IPS-NIHi7 (cell line): ENCODE results near the gene NUAK1.
"Not testable (repeated sequence)": the region's sequence is repeated elsewhere in the genome, so short reads cannot be mapped to it uniquely, and the experiment has no call there.

Experiments
- DNase-seq: peaks from one replicate; pipeline ENCODE4 v3.0.0; 2012; ENCODE audit warnings: mixed read lengths; ENCODE audit errors: extremely low spot score

Gene NUAK1

GRCh38 chr12:106146987-106147386 lies 8.2 kb upstream of the NUAK1 start:
- no peak for DNase-seq

- no peak for DNase-seq
These were observed 7.0 kb upstream of the NUAK1 start for GRCh38 chr12:106145539-106146447.

- no peak for DNase-seq
These were observed 6.1 kb upstream of the NUAK1 start for GRCh38 chr12:106144847-106145246.

- DNase-seq, result no peak
These were observed 4.0 kb upstream of the NUAK1 start for GRCh38 chr12:106142591-106143261.

- DNase-seq, result not testable (repeated sequence)
These were observed 3.2 kb upstream of the NUAK1 start for GRCh38 chr12:106141920-106142319.

GRCh38 chr12:106141452-106141851 lies 2.7 kb upstream of the NUAK1 start:
- DNase-seq, result no peak

- no peak for DNase-seq
These were observed 2.2 kb upstream of the NUAK1 start for GRCh38 chr12:106141003-106141402.

GRCh38 chr12:106140223-106140986 lies 1.7 kb upstream of the NUAK1 start:
- no peak for DNase-seq

GRCh38 chr12:106139422-106140171 lies 843 bp upstream of the NUAK1 start:
- DNase-seq, result peak; percentile 84

GRCh38 chr12:106138357-106138632 lies 459 bp downstream of the NUAK1 start:
- DNase-seq, result no peak

- no peak for DNase-seq
These were observed 1.0 kb downstream of the NUAK1 start for GRCh38 chr12:106137530-106138356.

GRCh38 chr12:106136263-106136662 lies 2.5 kb downstream of the NUAK1 start:
- DNase-seq, result no peak

- no peak for DNase-seq
These were observed 3.0 kb downstream of the NUAK1 start for GRCh38 chr12:106135781-106136180.

- DNase-seq, result no peak
These were observed 3.7 kb downstream of the NUAK1 start for GRCh38 chr12:106135075-106135474.

- no peak for DNase-seq
These were observed 4.3 kb downstream of the NUAK1 start for GRCh38 chr12:106134294-106134949.

- peak; percentile 60 for DNase-seq
These were observed 5.3 kb downstream of the NUAK1 start for GRCh38 chr12:106133136-106134087.

- DNase-seq, result no peak
These were observed 6.3 kb downstream of the NUAK1 start for GRCh38 chr12:106132175-106133135.

GRCh38 chr12:106131676-106132075 lies 7.1 kb downstream of the NUAK1 start:
- DNase-seq, result no peak
